Measurements from ENCODE around the gene MRPL43.
"Not testable (repeated sequence)": the region's sequence is repeated elsewhere in the genome, so short reads cannot be mapped to it uniquely, and the experiment has no call there.

Gene MRPL43

GRCh38 chr10:100982916-100983830 lies 4.1 kb downstream of the MRPL43 start:
- peaks cover 7% of the 10 kb centered on the region for H3K4me1 ChIP-seq (ENCODE audit: control insufficient read depth, insufficient read depth, low read length)
- H3K9me3 ChIP-seq (ENCODE audit: control insufficient read depth, low read length): no peaks in the 10 kb centered on the region
- no peak overlapping the region for H3K27ac ChIP-seq (ENCODE audit: insufficient read depth, low read depth, low read length, poor library complexity, severe bottlenecking)
- 94 to 95% methylated on average over 24 of the region's 24 CpGs for WGBS, 2 experiments
- no peak overlapping the region for H3K4me3 ChIP-seq (ENCODE audit: insufficient read depth, low read depth, low read length)
- H3K36me3 ChIP-seq (ENCODE audit: control insufficient read depth, insufficient read depth, low read length): peaks cover 3% of the 10 kb centered on the region
- no peaks in the 10 kb centered on the region for H3K27me3 ChIP-seq (ENCODE audit: control insufficient read depth, insufficient read depth, low read length, poor library complexity, severe bottlenecking)

GRCh38 chr10:100981178-100981772 lies 6.0 kb downstream of the MRPL43 start:
- H3K4me1 ChIP-seq (ENCODE audit: control insufficient read depth, insufficient read depth, low read length): peaks cover 4% of the 10 kb centered on the region
- H3K27me3 ChIP-seq (ENCODE audit: control insufficient read depth, insufficient read depth, low read length, poor library complexity, severe bottlenecking): no peaks in the 10 kb centered on the region
- H3K27ac ChIP-seq (ENCODE audit: insufficient read depth, low read depth, low read length, poor library complexity, severe bottlenecking): no peak overlapping the region
- WGBS, 2 experiments: 91 to 94% methylated on average over 5 of the region's 5 CpGs
- no peaks in the 10 kb centered on the region for H3K9me3 ChIP-seq (ENCODE audit: control insufficient read depth, low read length)
- peaks cover 3% of the 10 kb centered on the region for H3K36me3 ChIP-seq (ENCODE audit: control insufficient read depth, insufficient read depth, low read length)
- H3K4me3 ChIP-seq (ENCODE audit: insufficient read depth, low read depth, low read length): no peak overlapping the region

DNA sequence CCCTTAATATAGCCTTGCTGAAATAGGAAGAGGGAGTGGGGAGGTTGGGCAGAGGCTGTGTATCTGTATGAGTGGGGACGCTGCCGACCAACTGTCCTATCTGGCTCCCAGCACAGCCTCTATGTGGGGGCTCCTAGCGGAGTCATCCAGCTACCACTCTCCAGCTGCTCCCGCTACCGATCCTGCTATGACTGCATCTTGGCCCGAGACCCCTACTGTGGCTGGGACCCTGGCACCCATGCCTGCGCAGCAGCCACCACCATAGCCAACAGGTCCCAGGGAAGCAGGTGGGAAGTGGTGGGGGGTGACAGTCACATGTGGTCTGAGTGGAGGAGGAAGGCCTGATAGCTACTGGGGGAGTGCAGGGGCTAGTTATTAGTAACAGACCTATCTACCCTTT lies 6.6 kb downstream of the MRPL43 start:
- WGBS, 2 experiments: 95 to 97% methylated on average over 7 of the region's 7 CpGs
- H3K36me3 ChIP-seq (ENCODE audit: control insufficient read depth, insufficient read depth, low read length): peaks cover 3% of the 10 kb centered on the region
- no peak overlapping the region for H3K27ac ChIP-seq (ENCODE audit: insufficient read depth, low read depth, low read length, poor library complexity, severe bottlenecking)
- no peak overlapping the region for H3K4me3 ChIP-seq (ENCODE audit: insufficient read depth, low read depth, low read length)
- no peaks in the 10 kb centered on the region for H3K4me1 ChIP-seq (ENCODE audit: control insufficient read depth, insufficient read depth, low read length)
- no peaks in the 10 kb centered on the region for H3K27me3 ChIP-seq (ENCODE audit: control insufficient read depth, insufficient read depth, low read length, poor library complexity, severe bottlenecking)
- no peaks in the 10 kb centered on the region for H3K9me3 ChIP-seq (ENCODE audit: control insufficient read depth, low read length)

GRCh38 chr10:100980311-100980710 lies 7.0 kb downstream of the MRPL43 start:
- H3K36me3 ChIP-seq (ENCODE audit: control insufficient read depth, insufficient read depth, low read length): peaks cover 3% of the 10 kb centered on the region
- WGBS, 2 experiments: 89 to 97% methylated on average over 2 of the region's 2 CpGs

DNA sequence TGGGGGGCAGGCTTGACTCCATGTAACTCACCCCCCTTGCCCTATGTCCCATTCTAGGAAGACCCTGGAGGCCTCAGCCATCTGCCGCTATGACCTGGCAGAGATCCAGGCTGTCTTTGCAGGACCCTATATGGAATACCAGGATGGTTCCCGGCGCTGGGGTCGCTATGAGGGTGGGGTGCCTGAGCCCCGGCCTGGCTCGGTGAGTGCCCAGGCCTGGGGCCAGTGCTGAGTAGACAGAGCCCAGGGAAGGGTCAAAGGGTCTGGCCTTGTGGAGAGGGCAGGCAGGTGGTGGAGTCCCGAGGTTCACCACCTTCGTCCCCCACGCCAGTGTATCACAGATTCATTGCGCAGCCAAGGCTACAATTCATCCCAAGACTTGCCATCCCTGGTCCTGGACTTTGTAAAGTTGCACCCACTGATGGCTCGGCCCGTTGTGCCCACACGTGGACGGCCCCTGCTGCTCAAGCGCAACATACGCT lies 7.5 kb downstream of the MRPL43 start:
- H3K4me3 ChIP-seq (ENCODE audit: insufficient read depth, low read depth, low read length): no peak overlapping the region
- no peaks in the 10 kb centered on the region for H3K27me3 ChIP-seq (ENCODE audit: control insufficient read depth, insufficient read depth, low read length, poor library complexity, severe bottlenecking)
- H3K36me3 ChIP-seq (ENCODE audit: control insufficient read depth, insufficient read depth, low read length): peaks cover 3% of the 10 kb centered on the region
- H3K27ac ChIP-seq (ENCODE audit: insufficient read depth, low read depth, low read length, poor library complexity, severe bottlenecking): no peak overlapping the region
- 93 to 94% methylated on average over 16 of the region's 16 CpGs for WGBS, 2 experiments
- no peaks in the 10 kb centered on the region for H3K9me3 ChIP-seq (ENCODE audit: control insufficient read depth, low read length)
- H3K4me1 ChIP-seq (ENCODE audit: control insufficient read depth, insufficient read depth, low read length): no peaks in the 10 kb centered on the region

More at GRCh38 chr10:100980311-100980710, 7.0 kb downstream of the MRPL43 start:
- no peaks in the 10 kb centered on the region for H3K27me3 ChIP-seq (ENCODE audit: control insufficient read depth, insufficient read depth, low read length, poor library complexity, severe bottlenecking)
- H3K27ac ChIP-seq (ENCODE audit: insufficient read depth, low read depth, low read length, poor library complexity, severe bottlenecking): no peak overlapping the region
- H3K4me1 ChIP-seq (ENCODE audit: control insufficient read depth, insufficient read depth, low read length): no peaks in the 10 kb centered on the region
- H3K9me3 ChIP-seq (ENCODE audit: control insufficient read depth, low read length): no peaks in the 10 kb centered on the region
- no peak overlapping the region for H3K4me3 ChIP-seq (ENCODE audit: insufficient read depth, low read depth, low read length)

DNA sequence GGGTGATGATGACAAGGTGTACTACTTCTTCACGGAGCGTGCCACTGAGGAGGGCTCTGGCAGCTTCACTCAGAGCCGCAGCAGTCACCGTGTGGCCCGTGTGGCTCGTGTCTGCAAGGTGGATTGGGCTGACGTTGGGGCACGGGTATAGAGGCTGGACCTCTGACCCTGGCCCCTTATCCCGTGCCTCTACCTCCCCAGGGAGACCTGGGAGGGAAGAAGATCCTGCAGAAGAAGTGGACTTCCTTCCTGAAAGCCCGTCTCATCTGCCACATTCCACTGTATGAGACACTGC lies 8.4 kb downstream of the MRPL43 start:
- Histone ChIP-seq H3K9me3 (ENCODE audit: control insufficient read depth, low read length) (no peaks in the 10 kb centered on the region), H3K4me1 (ENCODE audit: control insufficient read depth, insufficient read depth, low read length) (no peaks in the 10 kb centered on the region), H3K27ac (ENCODE audit: insufficient read depth, low read depth, low read length, poor library complexity, severe bottlenecking) (no peak overlapping the region), H3K36me3 (ENCODE audit: control insufficient read depth, insufficient read depth, low read length) (peaks cover 3% of the 10 kb centered on the region), H3K4me3 (ENCODE audit: insufficient read depth, low read depth, low read length) (no peak overlapping the region), H3K27me3 (ENCODE audit: control insufficient read depth, insufficient read depth, low read length, poor library complexity, severe bottlenecking) (no peaks in the 10 kb centered on the region)
- 95 to 97% methylated on average over 10 of the region's 10 CpGs for WGBS, 2 experiments

GRCh38 chr10:100978121-100978900 lies 9.0 kb downstream of the MRPL43 start:
- Histone ChIP-seq H3K4me1 (ENCODE audit: control insufficient read depth, insufficient read depth, low read length) (no peaks in the 10 kb centered on the region), H3K4me3 (ENCODE audit: insufficient read depth, low read depth, low read length) (no peak overlapping the region), H3K27ac (ENCODE audit: insufficient read depth, low read depth, low read length, poor library complexity, severe bottlenecking) (no peak overlapping the region), H3K27me3 (ENCODE audit: control insufficient read depth, insufficient read depth, low read length, poor library complexity, severe bottlenecking) (no peaks in the 10 kb centered on the region), H3K9me3 (ENCODE audit: control insufficient read depth, low read length) (no peaks in the 10 kb centered on the region), H3K36me3 (ENCODE audit: control insufficient read depth, insufficient read depth, low read length) (peaks cover 3% of the 10 kb centered on the region)
- 95% methylated on average over 13 of the region's 13 CpGs for WGBS, 2 experiments

- Histone ChIP-seq H3K27ac (ENCODE audit: insufficient read depth, low read depth, low read length, poor library complexity, severe bottlenecking) (no peak overlapping the region), H3K4me1 (ENCODE audit: control insufficient read depth, insufficient read depth, low read length) (peaks cover 1% of the 10 kb centered on the region), H3K4me3 (ENCODE audit: insufficient read depth, low read depth, low read length) (no peak overlapping the region), H3K36me3 (ENCODE audit: control insufficient read depth, insufficient read depth, low read length) (peaks cover 3% of the 10 kb centered on the region), H3K27me3 (ENCODE audit: control insufficient read depth, insufficient read depth, low read length, poor library complexity, severe bottlenecking) (no peaks in the 10 kb centered on the region), H3K9me3 (ENCODE audit: control insufficient read depth, low read length) (no peaks in the 10 kb centered on the region)
- 90 to 95% methylated on average over 6 of the region's 6 CpGs for WGBS, 2 experiments
Measured at GRCh38 chr10:100977436-100977835, 9.9 kb downstream of the MRPL43 start.

- peaks cover 3% of the 10 kb centered on the region for H3K36me3 ChIP-seq (ENCODE audit: control insufficient read depth, insufficient read depth, low read length)
- H3K9me3 ChIP-seq (ENCODE audit: control insufficient read depth, low read length): no peaks in the 10 kb centered on the region
- no peak overlapping the region for H3K4me3 ChIP-seq (ENCODE audit: insufficient read depth, low read depth, low read length)
- 91 to 92% methylated on average over 3 of the region's 3 CpGs for WGBS, 2 experiments
- H3K27me3 ChIP-seq (ENCODE audit: control insufficient read depth, insufficient read depth, low read length, poor library complexity, severe bottlenecking): no peaks in the 10 kb centered on the region
- H3K27ac ChIP-seq (ENCODE audit: insufficient read depth, low read depth, low read length, poor library complexity, severe bottlenecking): no peak overlapping the region
- H3K4me1 ChIP-seq (ENCODE audit: control insufficient read depth, insufficient read depth, low read length): peaks cover 6% of the 10 kb centered on the region
Measured at GRCh38 chr10:100976906-100977305, 10.4 kb downstream of the MRPL43 start.

DNA sequence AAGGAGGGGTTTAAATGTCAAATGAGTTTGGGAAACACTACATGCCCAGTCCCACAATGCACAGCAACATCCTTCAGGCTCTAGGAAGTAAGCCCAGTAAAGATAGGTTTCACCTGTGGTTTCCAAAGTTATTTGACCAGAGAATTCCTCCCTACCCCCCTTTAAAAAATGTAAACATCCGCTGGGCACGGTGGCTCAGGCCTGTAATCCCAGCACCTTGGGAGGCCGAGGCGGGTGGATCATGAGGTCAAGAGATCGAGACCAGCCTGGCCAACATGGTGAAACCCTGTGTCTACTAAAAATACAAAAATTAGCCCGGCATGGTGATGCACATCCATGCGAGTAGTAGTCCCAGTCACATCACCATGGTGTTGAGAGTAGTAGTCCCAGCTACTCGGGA lies 11.9 kb downstream of the MRPL43 start:
- not testable (repeated sequence) for H3K4me3 ChIP-seq (ENCODE audit: insufficient read depth, low read depth, low read length); H3K36me3 ChIP-seq (ENCODE audit: control insufficient read depth, insufficient read depth, low read length); H3K27me3 ChIP-seq (ENCODE audit: control insufficient read depth, insufficient read depth, low read length, poor library complexity, severe bottlenecking); H3K9me3 ChIP-seq (ENCODE audit: control insufficient read depth, low read length); H3K27ac ChIP-seq (ENCODE audit: insufficient read depth, low read depth, low read length, poor library complexity, severe bottlenecking)
- 90 to 91% methylated on average over 8 of the region's 8 CpGs for WGBS, 2 experiments
- H3K4me1 ChIP-seq (ENCODE audit: control insufficient read depth, insufficient read depth, low read length): peaks cover 14% of the 10 kb centered on the region
